ENCODE results near the gene DLX4. TPM values are rescaled to one million over a fixed set of nuclear protein-coding genes. Genes with fewer than 3 reads are reported as not detected.

Gene DLX4
- total and polyA plus RNA-seq, 3 experiments from 2014 or later = 0.58 to 0.88 TPM; not detected in 1

GRCh38 chr17:49928837-49929475, 40.0 kb upstream of the DLX4 start:
- ChIA-PET CTCF (no interaction called here), POLR2A (no interaction called here)
- H3K4me3 ChIP-seq (ENCODE audit: low read length) = no peak overlapping the region
- no peaks in the 10 kb centered on the region for H3K9me3 Mint-ChIP-seq
- no peaks in the 10 kb centered on the region for H3K36me3 ChIP-seq (ENCODE audit: insufficient read depth, low read length)
- H3K27ac ChIP-seq (ENCODE audit: low read depth, low read length) = no peak overlapping the region
- DNase-seq = no peak
- H3K9me3 ChIP-seq (ENCODE audit: low read length) = no peaks in the 10 kb centered on the region
- H3K27me3 Mint-ChIP-seq = peaks cover 16 to 74% of the 10 kb centered on the region in 2 donors
- H3K36me3 Mint-ChIP-seq = no peaks in the 10 kb centered on the region
- no peaks in the 10 kb centered on the region for H3K4me1 Mint-ChIP-seq
- H3K4me1 ChIP-seq (ENCODE audit: insufficient read depth, low read length) = no peaks in the 10 kb centered on the region
- no peak overlapping the region for H3K27ac Mint-ChIP-seq
- H3K4me3 Mint-ChIP-seq = no peak overlapping the region
- no peaks in the 10 kb centered on the region for H3K27me3 ChIP-seq (ENCODE audit: insufficient read depth, low read length, poor library complexity, severe bottlenecking)

DNA sequence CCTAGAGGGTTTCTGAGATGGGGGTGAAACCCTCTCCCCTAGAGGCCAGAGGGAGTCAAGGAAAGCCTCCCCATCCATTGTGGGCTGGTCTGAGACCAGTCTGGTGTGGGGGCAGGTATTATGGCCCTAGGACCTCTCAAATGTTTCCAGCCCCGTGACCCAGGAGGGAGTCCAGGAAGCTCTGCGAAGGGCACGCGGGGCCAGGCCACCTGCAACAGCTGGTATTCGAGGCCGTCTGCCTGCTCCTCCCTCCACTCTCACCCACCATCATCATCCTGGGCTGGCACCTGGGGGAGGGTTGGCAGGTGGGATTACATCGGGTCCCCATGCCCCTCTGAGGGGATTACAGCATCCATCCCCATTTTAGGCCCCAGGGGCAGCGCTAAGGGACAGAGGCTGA, 38.1 kb upstream of the DLX4 start:
- Mint-ChIP-seq H3K27me3 (peaks cover 17 to 74% of the 10 kb centered on the region in 2 donors), H3K27ac (peak overlapping the region in 1 of 8 donors; percentile 81), H3K36me3 (no peaks in the 10 kb centered on the region), H3K4me3 (no peak overlapping the region), H3K4me1 (no peaks in the 10 kb centered on the region), H3K9me3 (no peaks in the 10 kb centered on the region)
- no peak overlapping the region for H3K4me3 ChIP-seq (ENCODE audit: low read length)
- H3K27ac ChIP-seq (ENCODE audit: low read depth, low read length) = no peak overlapping the region
- DNase-seq = no peak
- POLR2A ChIA-PET = no interaction called here
- CTCF ChIA-PET = no interaction called here
- H3K27me3 ChIP-seq (ENCODE audit: insufficient read depth, low read length, poor library complexity, severe bottlenecking) = no peaks in the 10 kb centered on the region
- no peaks in the 10 kb centered on the region for H3K4me1 ChIP-seq (ENCODE audit: insufficient read depth, low read length)
- no peaks in the 10 kb centered on the region for H3K9me3 ChIP-seq (ENCODE audit: low read length)
- H3K36me3 ChIP-seq (ENCODE audit: insufficient read depth, low read length) = no peaks in the 10 kb centered on the region

- H3K27ac Mint-ChIP-seq = no peak overlapping the region
- H3K27ac ChIP-seq (ENCODE audit: low read depth, low read length) = no peak overlapping the region
- peaks cover 15 to 76% of the 10 kb centered on the region in 2 donors for H3K27me3 Mint-ChIP-seq
Observed at GRCh38 chr17:49931416-49932137, 37.4 kb upstream of the DLX4 start.

DNA sequence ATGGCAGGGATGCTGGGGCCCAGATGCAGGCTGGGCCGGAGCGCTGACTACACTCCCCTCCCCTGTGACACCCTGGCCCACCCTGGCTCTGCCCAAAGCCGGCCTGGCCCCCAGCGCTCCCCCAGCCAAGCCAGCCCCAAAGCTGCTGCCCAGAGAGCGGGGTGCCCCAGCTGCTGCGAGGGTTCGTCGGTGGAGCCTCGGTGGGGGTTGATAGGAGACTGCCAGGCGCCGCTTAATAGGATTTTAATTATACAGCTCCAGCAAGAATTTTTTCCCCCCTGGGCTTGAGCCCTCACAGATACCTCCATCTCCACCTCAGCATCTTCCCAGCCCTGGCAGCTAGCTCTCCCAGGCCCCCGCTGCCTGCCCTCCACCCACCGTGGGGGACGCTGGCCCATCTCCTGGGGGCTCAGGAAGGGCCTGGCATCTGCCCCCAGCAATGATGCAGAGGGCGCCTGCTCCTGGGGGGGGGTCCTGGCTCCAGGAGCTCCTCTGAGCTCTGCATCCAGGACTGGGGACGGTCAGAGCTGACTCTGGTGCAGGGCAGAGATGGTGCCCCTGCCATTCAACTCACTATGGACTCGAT, 36.8 kb upstream of the DLX4 start:
- Mint-ChIP-seq H3K36me3 (no peaks in the 10 kb centered on the region), H3K4me3 (no peak overlapping the region), H3K4me1 (no peaks in the 10 kb centered on the region), H3K27me3 (peaks cover 15 to 70% of the 10 kb centered on the region in 2 donors), H3K27ac (no peak overlapping the region), H3K9me3 (no peaks in the 10 kb centered on the region)
- no peak for DNase-seq
- Histone ChIP-seq H3K4me3 (ENCODE audit: low read length) (no peak overlapping the region), H3K36me3 (ENCODE audit: insufficient read depth, low read length) (no peaks in the 10 kb centered on the region), H3K27me3 (ENCODE audit: insufficient read depth, low read length, poor library complexity, severe bottlenecking) (no peaks in the 10 kb centered on the region), H3K4me1 (ENCODE audit: insufficient read depth, low read length) (no peaks in the 10 kb centered on the region), H3K9me3 (ENCODE audit: low read length) (no peaks in the 10 kb centered on the region), H3K27ac (ENCODE audit: low read depth, low read length) (no peak overlapping the region)
- ChIA-PET POLR2A (no interaction called here), CTCF (interaction anchor here (1.7 kb wide), 1 partner anchor 21 kb away, joined by 7 read pairs; no protein-coding TSS in a partner anchor)

More at GRCh38 chr17:49931416-49932137, 37.4 kb upstream of the DLX4 start:
- DNase-seq = no peak
- no peaks in the 10 kb centered on the region for H3K4me1 Mint-ChIP-seq
- H3K9me3 Mint-ChIP-seq = no peaks in the 10 kb centered on the region
- Histone ChIP-seq H3K4me3 (ENCODE audit: low read length) (no peak overlapping the region), H3K4me1 (ENCODE audit: insufficient read depth, low read length) (no peaks in the 10 kb centered on the region), H3K36me3 (ENCODE audit: insufficient read depth, low read length) (no peaks in the 10 kb centered on the region), H3K9me3 (ENCODE audit: low read length) (no peaks in the 10 kb centered on the region), H3K27me3 (ENCODE audit: insufficient read depth, low read length, poor library complexity, severe bottlenecking) (no peaks in the 10 kb centered on the region)
- no peaks in the 10 kb centered on the region for H3K36me3 Mint-ChIP-seq
- CTCF ChIA-PET = interaction anchor here (1.7 kb wide), 1 partner anchor 21 kb away, joined by 7 read pairs; no protein-coding TSS in a partner anchor
- H3K4me3 Mint-ChIP-seq = no peak overlapping the region
- POLR2A ChIA-PET = no interaction called here

GRCh38 chr17:49932901-49933300, 36.1 kb upstream of the DLX4 start:
- Histone ChIP-seq H3K4me1 (ENCODE audit: insufficient read depth, low read length) (no peaks in the 10 kb centered on the region), H3K36me3 (ENCODE audit: insufficient read depth, low read length) (no peaks in the 10 kb centered on the region), H3K9me3 (ENCODE audit: low read length) (no peaks in the 10 kb centered on the region), H3K27ac (ENCODE audit: low read depth, low read length) (no peak overlapping the region), H3K27me3 (ENCODE audit: insufficient read depth, low read length, poor library complexity, severe bottlenecking) (no peaks in the 10 kb centered on the region), H3K4me3 (ENCODE audit: low read length) (no peak overlapping the region)
- H3K4me3 Mint-ChIP-seq = no peak overlapping the region
- H3K9me3 Mint-ChIP-seq = no peaks in the 10 kb centered on the region
- POLR2A ChIA-PET = no interaction called here
- CTCF ChIA-PET = interaction anchor here (1.7 kb wide), 1 partner anchor 20 kb away, joined by 7 read pairs; no protein-coding TSS in a partner anchor
- peaks cover 14 to 67% of the 10 kb centered on the region in 2 donors for H3K27me3 Mint-ChIP-seq
- no peak overlapping the region for H3K27ac Mint-ChIP-seq
- H3K36me3 Mint-ChIP-seq = no peaks in the 10 kb centered on the region
- H3K4me1 Mint-ChIP-seq = no peaks in the 10 kb centered on the region
- DNase-seq = no peak

DNA sequence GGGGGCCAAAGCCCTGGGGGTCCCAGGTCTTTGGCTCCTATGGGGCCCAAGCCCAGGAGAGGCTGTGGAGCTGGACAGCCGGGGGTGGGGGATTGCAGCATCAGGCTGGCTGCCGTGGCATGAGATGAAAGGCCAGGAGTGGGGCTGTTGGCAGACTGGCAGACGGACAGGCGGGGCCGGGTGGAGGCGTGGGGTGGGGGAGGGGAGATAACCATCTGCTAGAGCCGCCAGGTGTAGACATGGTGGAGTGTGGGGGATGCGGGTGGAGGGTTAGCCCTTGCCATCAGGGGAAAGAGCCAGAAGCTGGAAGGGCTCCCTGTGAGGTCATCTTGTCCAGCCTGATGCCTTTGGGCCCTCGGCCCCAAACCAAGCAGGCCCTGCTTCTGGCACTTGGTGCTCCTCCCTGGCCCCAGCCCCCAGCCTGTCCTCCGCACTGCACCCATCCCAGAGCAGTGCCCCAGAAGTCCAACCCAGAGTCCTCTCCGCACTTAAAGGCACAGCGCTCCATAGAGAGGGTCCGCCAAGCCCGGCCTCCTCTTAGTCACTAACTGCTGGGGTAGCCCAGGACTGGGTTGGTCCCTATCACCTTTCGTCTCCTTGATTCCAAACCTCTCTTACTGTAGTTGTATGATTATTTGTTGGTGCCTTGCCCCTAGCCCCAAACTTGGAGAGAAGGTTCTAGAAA, 33.3 kb upstream of the DLX4 start:
- no peak for DNase-seq
- ChIA-PET CTCF (no interaction called here), POLR2A (no interaction called here)
- H3K4me1 ChIP-seq (ENCODE audit: insufficient read depth, low read length) = no peaks in the 10 kb centered on the region
- Mint-ChIP-seq H3K27ac (peak overlapping the region in 1 of 8 donors; percentile 87), H3K27me3 (peaks cover 23 to 60% of the 10 kb centered on the region in 2 donors), H3K36me3 (no peaks in the 10 kb centered on the region), H3K4me1 (no peaks in the 10 kb centered on the region), H3K9me3 (no peaks in the 10 kb centered on the region), H3K4me3 (no peak overlapping the region)
- no peaks in the 10 kb centered on the region for H3K36me3 ChIP-seq (ENCODE audit: insufficient read depth, low read length)
- no peaks in the 10 kb centered on the region for H3K27me3 ChIP-seq (ENCODE audit: insufficient read depth, low read length, poor library complexity, severe bottlenecking)
- no peak overlapping the region for H3K4me3 ChIP-seq (ENCODE audit: low read length)
- no peak overlapping the region for H3K27ac ChIP-seq (ENCODE audit: low read depth, low read length)
- no peaks in the 10 kb centered on the region for H3K9me3 ChIP-seq (ENCODE audit: low read length)

DNA sequence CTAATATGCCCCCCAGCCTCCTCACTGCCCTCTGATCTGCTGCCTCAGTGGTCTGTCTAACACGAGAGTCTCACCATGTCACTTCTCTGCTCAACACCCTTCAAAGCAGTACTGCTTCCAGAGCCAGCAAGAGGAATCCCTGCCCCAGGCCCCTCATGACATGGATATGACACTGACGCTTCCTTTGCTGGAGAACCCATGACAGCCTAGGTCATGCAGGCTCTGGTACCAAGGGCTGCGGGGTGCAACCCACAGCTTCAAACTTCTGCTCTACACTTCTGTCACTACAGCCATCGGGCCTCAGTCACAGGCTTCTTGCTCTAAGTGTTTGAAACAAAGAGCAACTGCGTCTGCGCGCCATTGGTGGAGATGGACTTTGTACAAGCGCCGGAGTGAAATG, 32.6 kb upstream of the DLX4 start:
- CTCF ChIA-PET = no interaction called here
- no peak overlapping the region for H3K4me3 Mint-ChIP-seq

DNA sequence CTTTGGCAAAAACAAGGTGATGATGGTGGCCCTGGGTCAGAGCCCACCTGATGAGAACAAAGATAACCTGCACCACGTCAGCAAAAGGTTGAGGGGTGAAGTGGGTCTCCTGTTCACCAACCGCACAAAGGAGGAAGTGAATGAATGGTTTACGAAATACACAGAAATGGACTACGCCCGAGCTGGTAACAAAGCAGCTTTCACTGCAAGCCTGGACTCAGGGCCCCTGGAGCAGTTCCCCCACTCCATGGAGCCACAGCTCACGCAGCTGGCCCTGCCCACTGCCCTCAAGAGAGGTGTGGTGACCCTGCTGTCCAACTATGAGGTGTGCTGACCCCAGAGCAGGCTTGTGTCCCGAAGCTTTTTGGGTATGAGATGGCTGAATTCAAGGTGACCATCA, 29.7 kb upstream of the DLX4 start:
- ChIA-PET CTCF (interaction anchor here (1.2 to 2.9 kb wide), 2 partner anchors 14 to 30 kb away, joined by 3 to 12 read pairs; no protein-coding TSS in a partner anchor), POLR2A (no interaction called here)
- H3K4me1 Mint-ChIP-seq = no peaks in the 10 kb centered on the region
- H3K9me3 Mint-ChIP-seq = no peaks in the 10 kb centered on the region
- Histone ChIP-seq H3K4me3 (ENCODE audit: low read length) (no peak overlapping the region), H3K4me1 (ENCODE audit: insufficient read depth, low read length) (no peaks in the 10 kb centered on the region), H3K9me3 (ENCODE audit: low read length) (no peaks in the 10 kb centered on the region), H3K27me3 (ENCODE audit: insufficient read depth, low read length, poor library complexity, severe bottlenecking) (no peaks in the 10 kb centered on the region), H3K27ac (ENCODE audit: low read depth, low read length) (no peak overlapping the region), H3K36me3 (ENCODE audit: insufficient read depth, low read length) (no peaks in the 10 kb centered on the region)
- H3K36me3 Mint-ChIP-seq = no peaks in the 10 kb centered on the region
- no peak overlapping the region for H3K27ac Mint-ChIP-seq
- no peak for DNase-seq
- peaks cover 25 to 54% of the 10 kb centered on the region in 2 donors for H3K27me3 Mint-ChIP-seq
- H3K4me3 Mint-ChIP-seq = no peak overlapping the region

More for the DNA sequence above, 32.6 kb upstream of the DLX4 start:
- no peaks in the 10 kb centered on the region for H3K9me3 ChIP-seq (ENCODE audit: low read length)
- no peak overlapping the region for H3K27ac ChIP-seq (ENCODE audit: low read depth, low read length)
- Mint-ChIP-seq H3K9me3 (no peaks in the 10 kb centered on the region), H3K4me1 (no peaks in the 10 kb centered on the region), H3K36me3 (no peaks in the 10 kb centered on the region), H3K27me3 (peaks cover 23 to 56% of the 10 kb centered on the region in 2 donors), H3K27ac (peak overlapping the region in 1 of 8 donors; percentile 21)
- no peaks in the 10 kb centered on the region for H3K4me1 ChIP-seq (ENCODE audit: insufficient read depth, low read length)
- H3K36me3 ChIP-seq (ENCODE audit: insufficient read depth, low read length) = no peaks in the 10 kb centered on the region
- no peak overlapping the region for H3K4me3 ChIP-seq (ENCODE audit: low read length)
- no peaks in the 10 kb centered on the region for H3K27me3 ChIP-seq (ENCODE audit: insufficient read depth, low read length, poor library complexity, severe bottlenecking)
- POLR2A ChIA-PET = no interaction called here
- DNase-seq = no peak
